Cardiac muscle cell (in vitro differentiated cells and primary cell): ENCODE measurements around the gene KIAA0825. TPM values are rescaled to one million over a fixed set of nuclear protein-coding genes. Genes with fewer than 3 reads are reported as not detected.

ENCODE experiments used
- DNase-seq, 2 donors: peaks; one replicate each; pipeline versions ENCODE4 v3.0.0 to v3.0.0-alpha.2; 2010 to 2017; ENCODE audit warnings: low read depth in 1 of 2, low spot score in 1 of 2
- H3K27ac ChIP-seq: fragments of 200-600 bp; sonication (generic); 2 replicates; pipeline ENCODE4 v1.5.1; 2016
- H3K27me3 ChIP-seq: fragments of 200-600 bp; sonication (generic); 2 replicates; pipeline ENCODE4 v1.6.0; 2016; ENCODE audit warnings: control low read depth
- H3K36me3 ChIP-seq: fragments of 200-600 bp; sonication (generic); 2 replicates; pipeline ENCODE4 v1.5.1; 2016; ENCODE audit warnings: control low read depth
- H3K4me1 ChIP-seq: fragments of 200-600 bp; sonication (generic); 2 replicates; pipeline ENCODE4 v1.8.1; 2017; ENCODE audit warnings: low read depth, mild to moderate bottlenecking, mixed run types
- H3K4me3 ChIP-seq: fragments of 200-600 bp; sonication (generic); 2 replicates; pipeline ENCODE4 v1.5.1; 2016; ENCODE audit warnings: mild to moderate bottlenecking
- H3K9me3 ChIP-seq: fragments of 200-600 bp; sonication (generic); 2 replicates; pipeline ENCODE4 v1.5.1; 2017; ENCODE audit warnings: low read depth, mild to moderate bottlenecking, control low read depth
- CTCF ChIP-seq: IDR thresholded peaks from 2 replicates; pipeline ENCODE4 v1.5.1; 2012; ENCODE audit warnings: low read depth, mild to moderate bottlenecking, low read length
- polyA plus RNA-seq: library from polyadenylated mRNA; unstranded; fragments of >200 nt; fragmentation: Nextera tagmentation; extraction: Ambion mirVana; gene quantifications from 2 replicates; pipeline ENCODE4 v1.2.1, GENCODE V29; 2016
- total RNA-seq: library from RNA; depleted of rRNA; stranded (reverse); fragments of >200 nt; gene quantifications from 2 replicates; pipeline ENCODE4 v1.2.3, GENCODE V29; 2016

KIAA0825 gene
- total and polyA plus RNA-seq, 2 experiments from 2014 or later = 1.5 to 2.1 TPM

- no peak for DNase-seq
- Histone ChIP-seq H3K4me3 (no peak overlapping the region), H3K27ac (no peak overlapping the region), H3K9me3 (no peaks in the 10 kb centered on the region), H3K4me1 (no peaks in the 10 kb centered on the region), H3K36me3 (no peaks in the 10 kb centered on the region), H3K27me3 (no peaks in the 10 kb centered on the region)
- no peak for TF ChIP-seq CTCF
These were observed 102.3 kb downstream of the KIAA0825 start for GRCh38 chr5:94516148-94516547.

- H3K4me1 ChIP-seq = peaks cover 11% of the 10 kb centered on the region
These were observed 109.8 kb downstream of the KIAA0825 start for GRCh38 chr5:94508461-94509148.

GRCh38 chr5:94505327-94506068, 112.9 kb downstream of the KIAA0825 start:
- DNase-seq = no peak
- H3K27me3 ChIP-seq = no peaks in the 10 kb centered on the region
- no peaks in the 10 kb centered on the region for H3K9me3 ChIP-seq
- no peak for TF ChIP-seq CTCF
- no peak overlapping the region for H3K4me3 ChIP-seq
- no peaks in the 10 kb centered on the region for H3K36me3 ChIP-seq
- H3K27ac ChIP-seq = no peak overlapping the region
- peaks cover 11% of the 10 kb centered on the region for H3K4me1 ChIP-seq

More at GRCh38 chr5:94508461-94509148, 109.8 kb downstream of the KIAA0825 start:
- no peak for TF ChIP-seq CTCF
- no peaks in the 10 kb centered on the region for H3K36me3 ChIP-seq
- no peaks in the 10 kb centered on the region for H3K27me3 ChIP-seq
- no peak overlapping the region for H3K27ac ChIP-seq
- DNase-seq = peak in 1 of 2 donors; percentile 37
- H3K4me3 ChIP-seq = no peak overlapping the region
- H3K9me3 ChIP-seq = no peaks in the 10 kb centered on the region

GRCh38 chr5:94503677-94504076, 114.7 kb downstream of the KIAA0825 start:
- no peak overlapping the region for H3K4me3 ChIP-seq
- no peak for TF ChIP-seq CTCF
- H3K27ac ChIP-seq = no peak overlapping the region
- no peaks in the 10 kb centered on the region for H3K27me3 ChIP-seq
- no peaks in the 10 kb centered on the region for H3K9me3 ChIP-seq
- no peaks in the 10 kb centered on the region for H3K36me3 ChIP-seq
- peaks cover 3% of the 10 kb centered on the region for H3K4me1 ChIP-seq
- DNase-seq = no peak

- H3K27me3 ChIP-seq = no peaks in the 10 kb centered on the region
- no peak for TF ChIP-seq CTCF
- no peak for DNase-seq
- H3K27ac ChIP-seq = no peak overlapping the region
- no peaks in the 10 kb centered on the region for H3K9me3 ChIP-seq
- no peaks in the 10 kb centered on the region for H3K36me3 ChIP-seq
- no peak overlapping the region for H3K4me3 ChIP-seq
- H3K4me1 ChIP-seq = no peaks in the 10 kb centered on the region
These were observed 117.0 kb downstream of the KIAA0825 start for GRCh38 chr5:94501365-94501764.
